Measurements from ENCODE around the gene PTX3.

DNA sequence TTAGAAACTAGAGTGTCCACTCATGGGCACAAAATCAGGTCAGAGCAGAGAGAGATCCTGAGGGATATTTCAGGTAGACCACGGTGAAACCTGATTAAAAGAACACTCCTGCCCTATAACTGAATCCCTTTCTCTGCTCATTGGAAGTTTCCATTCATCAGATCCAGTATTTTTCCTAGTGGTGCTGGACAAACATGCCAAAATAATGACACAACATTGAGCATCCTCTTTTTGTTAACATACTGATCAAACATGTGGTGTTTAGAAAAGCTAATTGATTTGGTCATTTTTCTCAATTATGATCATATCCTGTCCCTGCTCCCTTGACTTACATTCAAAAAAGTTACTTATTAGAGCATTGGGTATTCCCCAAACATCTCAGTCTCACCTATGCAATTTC is 27.2 kb downstream of the PTX3 start:
- no peak for TF ChIP-seq POLR2A (IDR thresholded peaks at IDR 0.05)
- TF ChIP-seq, protein P1, sequence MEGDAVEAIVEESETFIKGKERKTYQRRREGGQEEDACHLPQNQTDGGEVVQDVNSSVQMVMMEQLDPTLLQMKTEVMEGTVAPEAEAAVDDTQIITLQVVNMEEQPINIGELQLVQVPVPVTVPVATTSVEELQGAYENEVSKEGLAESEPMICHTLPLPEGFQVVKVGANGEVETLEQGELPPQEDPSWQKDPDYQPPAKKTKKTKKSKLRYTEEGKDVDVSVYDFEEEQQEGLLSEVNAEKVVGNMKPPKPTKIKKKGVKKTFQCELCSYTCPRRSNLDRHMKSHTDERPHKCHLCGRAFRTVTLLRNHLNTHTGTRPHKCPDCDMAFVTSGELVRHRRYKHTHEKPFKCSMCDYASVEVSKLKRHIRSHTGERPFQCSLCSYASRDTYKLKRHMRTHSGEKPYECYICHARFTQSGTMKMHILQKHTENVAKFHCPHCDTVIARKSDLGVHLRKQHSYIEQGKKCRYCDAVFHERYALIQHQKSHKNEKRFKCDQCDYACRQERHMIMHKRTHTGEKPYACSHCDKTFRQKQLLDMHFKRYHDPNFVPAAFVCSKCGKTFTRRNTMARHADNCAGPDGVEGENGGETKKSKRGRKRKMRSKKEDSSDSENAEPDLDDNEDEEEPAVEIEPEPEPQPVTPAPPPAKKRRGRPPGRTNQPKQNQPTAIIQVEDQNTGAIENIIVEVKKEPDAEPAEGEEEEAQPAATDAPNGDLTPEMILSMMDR (IDR thresholded peaks at IDR 0.05 in 4 of 5, conservative IDR thresholded peaks at IDR 0.05 in 1 of 5) = no peak
